GM10266 (cell line): Measurements from ENCODE around the gene TTC23.

ENCODE experiments used
- DNase-seq: peaks from one replicate; pipeline ENCODE4 v3.0.0; 2012; ENCODE audit errors: extremely low spot score
- TF ChIP-seq, protein P1 (sequence below): IDR thresholded peaks from 2 replicates; pipeline ENCODE4 v1.5.1; 2012; ENCODE audit warnings: mild to moderate bottlenecking, low read depth; ENCODE audit not compliant: control insufficient read depth, insufficient read depth; ENCODE audit errors: missing control alignments

TTC23 gene

DNA sequence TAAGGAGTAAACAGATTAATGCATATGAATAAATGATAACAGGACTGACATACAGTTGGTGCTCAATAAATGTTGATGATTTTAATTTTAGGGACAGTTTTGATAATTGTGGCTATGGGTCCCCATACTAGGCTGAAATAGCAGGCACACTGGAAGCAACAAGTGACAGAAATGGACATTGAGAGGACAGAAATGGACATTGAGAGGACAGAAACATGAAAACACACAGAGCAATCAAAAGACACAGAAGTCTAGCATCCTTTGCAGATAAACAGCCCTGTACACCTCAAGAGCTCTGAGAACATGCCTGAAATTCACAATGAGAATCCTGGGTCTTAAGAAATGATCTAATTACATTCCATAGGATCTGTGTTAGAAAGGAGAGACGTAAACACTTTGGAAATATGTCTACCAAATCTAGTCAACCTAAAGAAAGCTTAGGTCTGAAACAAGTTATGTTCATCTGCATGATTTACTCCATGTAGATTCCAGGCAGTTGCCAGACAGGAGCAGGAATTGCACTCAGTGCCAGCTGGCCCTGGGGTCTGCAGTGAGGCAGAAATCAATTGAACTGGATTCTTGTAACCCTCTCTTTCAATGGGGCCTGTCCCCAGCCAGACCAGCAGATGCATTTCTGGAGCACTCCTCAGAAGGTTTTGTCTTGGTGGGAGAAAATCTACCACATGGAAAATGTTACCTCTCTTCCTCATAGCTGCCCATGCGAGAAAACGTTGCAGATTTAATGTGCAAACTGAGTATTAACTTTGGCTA lies 84.2 kb downstream of the TTC23 start:
- TF ChIP-seq, protein P1, sequence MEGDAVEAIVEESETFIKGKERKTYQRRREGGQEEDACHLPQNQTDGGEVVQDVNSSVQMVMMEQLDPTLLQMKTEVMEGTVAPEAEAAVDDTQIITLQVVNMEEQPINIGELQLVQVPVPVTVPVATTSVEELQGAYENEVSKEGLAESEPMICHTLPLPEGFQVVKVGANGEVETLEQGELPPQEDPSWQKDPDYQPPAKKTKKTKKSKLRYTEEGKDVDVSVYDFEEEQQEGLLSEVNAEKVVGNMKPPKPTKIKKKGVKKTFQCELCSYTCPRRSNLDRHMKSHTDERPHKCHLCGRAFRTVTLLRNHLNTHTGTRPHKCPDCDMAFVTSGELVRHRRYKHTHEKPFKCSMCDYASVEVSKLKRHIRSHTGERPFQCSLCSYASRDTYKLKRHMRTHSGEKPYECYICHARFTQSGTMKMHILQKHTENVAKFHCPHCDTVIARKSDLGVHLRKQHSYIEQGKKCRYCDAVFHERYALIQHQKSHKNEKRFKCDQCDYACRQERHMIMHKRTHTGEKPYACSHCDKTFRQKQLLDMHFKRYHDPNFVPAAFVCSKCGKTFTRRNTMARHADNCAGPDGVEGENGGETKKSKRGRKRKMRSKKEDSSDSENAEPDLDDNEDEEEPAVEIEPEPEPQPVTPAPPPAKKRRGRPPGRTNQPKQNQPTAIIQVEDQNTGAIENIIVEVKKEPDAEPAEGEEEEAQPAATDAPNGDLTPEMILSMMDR = no peak
- DNase-seq = no peak

DNA sequence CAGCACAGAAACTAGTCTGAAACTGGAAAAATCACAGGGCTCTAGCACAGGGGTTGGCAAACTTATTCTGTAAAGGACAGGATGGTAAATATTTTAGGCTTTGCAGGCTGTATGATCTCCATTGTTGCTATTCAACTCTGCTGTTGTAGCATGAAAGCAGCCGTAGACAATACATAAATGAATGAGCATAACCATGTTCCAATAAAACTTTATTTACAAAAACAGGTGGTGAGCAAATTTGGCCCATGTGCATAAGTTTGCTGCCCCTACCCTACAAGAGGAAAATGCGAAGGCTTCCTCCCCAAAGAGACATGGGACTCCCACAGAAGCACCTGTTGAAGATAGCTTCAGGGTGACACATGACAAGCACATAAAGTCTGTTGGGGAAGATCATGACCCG lies 85.3 kb downstream of the TTC23 start:
- no peak for DNase-seq
- TF ChIP-seq, protein P1 = no peak

DNA sequence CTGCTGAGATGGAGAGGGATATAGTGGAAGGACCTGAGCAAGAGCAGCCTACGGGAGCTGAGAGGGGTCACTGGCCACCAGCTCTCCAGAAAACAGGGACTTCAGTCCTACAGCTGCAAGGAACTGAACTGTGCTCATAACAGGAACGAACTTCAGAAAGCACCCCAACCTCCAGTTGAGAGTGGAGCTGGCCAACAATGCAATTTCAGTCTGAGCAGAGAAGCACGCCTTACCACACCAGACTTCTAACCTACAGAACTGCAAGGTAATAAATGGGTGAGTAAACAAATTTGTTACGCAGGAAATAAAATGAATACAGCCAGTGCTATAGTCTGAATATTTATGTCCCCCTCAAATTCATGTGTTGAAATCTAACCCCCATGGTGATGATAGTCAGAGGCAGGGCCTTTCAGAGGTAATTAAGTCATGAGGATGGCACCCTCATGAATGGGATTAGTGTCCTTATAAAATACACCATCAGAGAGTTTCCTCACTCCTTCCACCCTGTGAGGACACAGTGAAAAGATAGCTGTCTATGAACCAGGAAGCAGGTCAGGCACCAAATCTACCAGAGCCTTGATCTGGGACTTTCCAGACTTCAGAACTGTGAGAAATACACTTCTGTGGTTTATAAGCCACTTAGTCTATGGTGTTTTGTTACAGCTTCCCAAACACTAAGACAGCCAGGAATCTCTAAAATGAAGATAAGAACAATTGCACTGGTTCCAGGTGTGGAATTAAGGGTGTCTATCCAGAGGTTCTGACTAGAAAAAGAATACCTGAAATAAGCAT lies 85.9 kb downstream of the TTC23 start:
- TF ChIP-seq, protein P1 = no peak
- no peak for DNase-seq

DNA sequence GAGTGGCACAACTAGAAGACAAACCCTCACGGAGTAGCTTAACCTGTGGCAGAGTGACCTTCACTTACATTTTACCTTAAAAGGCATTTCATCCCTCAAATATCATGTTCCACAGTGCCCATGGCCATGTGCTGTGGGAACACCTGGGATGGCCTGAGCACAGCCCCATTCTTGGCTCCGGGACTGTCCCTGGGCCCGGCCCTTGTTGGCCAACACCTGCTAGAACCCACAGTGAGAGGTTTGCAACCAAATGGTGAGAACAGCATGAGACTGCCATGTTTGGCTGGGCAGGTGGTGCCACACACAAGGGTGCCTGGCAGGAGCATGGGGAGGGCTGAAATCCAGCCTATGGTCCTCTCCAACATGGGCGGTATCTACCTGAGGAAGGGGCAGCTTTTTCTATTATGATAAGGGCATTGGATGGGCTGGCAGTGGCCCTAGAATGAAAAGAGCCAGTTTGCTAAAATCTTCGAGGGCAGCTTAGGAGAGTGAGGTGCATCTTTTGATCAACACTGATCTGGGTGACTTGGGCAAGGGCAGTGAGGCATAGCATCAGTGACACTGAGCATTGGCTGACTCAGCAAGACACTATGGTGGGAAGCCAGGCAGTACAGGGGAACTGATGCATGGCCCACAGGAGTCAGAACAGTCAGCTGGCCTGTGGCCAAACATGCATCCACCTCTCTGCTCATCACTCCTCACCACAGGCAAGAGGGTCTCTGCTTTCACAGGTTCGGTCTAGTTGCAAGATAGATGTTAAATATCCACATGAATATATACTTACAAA lies 90.6 kb downstream of the TTC23 start:
- no peak for DNase-seq
- TF ChIP-seq, protein P1 = no peak

DNA sequence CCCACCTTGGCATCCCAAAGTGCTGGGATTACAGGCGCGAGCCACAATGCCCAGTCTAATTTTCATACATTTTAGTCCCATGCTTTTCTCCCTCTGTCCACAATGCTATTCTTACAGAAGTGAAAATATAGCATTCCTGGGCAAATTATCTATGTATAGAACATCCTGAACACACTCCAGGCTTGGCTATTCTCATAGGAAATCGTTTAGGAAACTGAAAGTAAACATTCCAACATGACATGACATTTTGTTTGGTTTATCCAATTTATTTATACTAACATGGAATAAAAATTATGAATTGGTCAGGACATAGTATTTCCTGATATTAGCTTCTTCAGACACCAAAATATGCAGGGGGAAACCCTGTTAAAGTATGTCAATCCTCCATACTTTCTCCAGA lies 91.9 kb downstream of the TTC23 start:
- DNase-seq = no peak
- TF ChIP-seq, protein P1 = no peak

DNA sequence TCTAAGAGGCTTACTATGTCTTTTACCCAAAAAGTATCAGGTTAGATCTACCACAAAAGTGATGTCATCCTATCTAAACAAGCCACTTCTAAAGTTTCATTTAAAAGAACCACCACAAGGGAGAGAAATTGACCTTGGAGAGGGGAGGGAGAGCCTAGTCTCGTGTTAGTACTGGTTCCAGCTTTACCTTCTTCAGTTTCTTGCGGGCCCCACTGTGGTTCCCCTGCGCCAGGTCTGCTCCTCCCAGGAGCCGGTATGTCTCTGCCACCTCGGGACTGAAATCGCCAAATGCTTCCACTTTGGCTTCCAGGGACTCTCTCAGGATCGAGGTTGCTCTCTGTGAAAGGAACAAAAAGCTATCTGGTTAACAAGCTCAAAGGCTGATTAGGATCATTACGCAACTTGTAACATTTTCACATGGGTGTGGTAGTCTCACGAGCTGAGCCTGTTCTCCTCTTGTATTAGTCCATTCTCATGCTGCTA lies 93.4 kb downstream of the TTC23 start:
- no peak for DNase-seq
- TF ChIP-seq, protein P1 = no peak

DNA sequence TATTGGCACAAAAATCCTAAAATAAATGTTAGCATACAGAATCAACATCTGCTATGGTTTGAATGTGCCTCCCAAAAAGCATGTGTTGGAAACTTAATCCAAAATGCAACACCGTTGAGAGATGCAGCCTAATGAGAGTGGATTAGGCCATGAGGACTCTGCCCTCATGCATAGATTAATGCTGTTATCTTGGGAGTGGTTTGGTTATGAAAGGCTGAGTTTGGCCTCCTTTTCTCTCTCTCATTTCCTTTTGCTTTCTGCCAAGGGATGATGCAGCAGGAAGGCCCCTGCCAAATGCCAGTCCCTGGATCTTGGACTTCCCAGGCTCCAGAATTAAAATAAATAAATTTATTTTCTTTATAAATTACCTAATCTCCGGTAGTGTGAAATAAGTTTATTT lies 95.1 kb downstream of the TTC23 start:
- no peak for DNase-seq

More for the DNA sequence above, 95.1 kb downstream of the TTC23 start:
- TF ChIP-seq, protein P1 = no peak
